Upper lobe of right lung (tissue), 1 donor: ENCODE data around the gene SLC22A2. TPM values are rescaled to one million over a fixed set of nuclear protein-coding genes. Genes with fewer than 3 reads are reported as not detected.

Experiments
- ATAC-seq: fragments of 200-7000 bp; cut with Tn5 transposase; one replicate; pipeline ENCODE4 v1.9.1; 2020; ENCODE audit warnings: mild to moderate bottlenecking, moderate library complexity
- DNase-seq: peaks from one replicate; pipeline ENCODE4 v3.0.0-alpha.2; 2020
- H3K27ac ChIP-seq: fragments of 200-600 bp; one replicate; pipeline ENCODE4 v1.8.0; 2022
- H3K27me3 ChIP-seq: fragments of 200-600 bp; one replicate; pipeline ENCODE4 v1.8.0; 2022; ENCODE audit warnings: mild to moderate bottlenecking
- H3K36me3 ChIP-seq: fragments of 200-600 bp; one replicate; pipeline ENCODE4 v1.8.0; 2022
- H3K4me1 ChIP-seq: fragments of 200-600 bp; one replicate; pipeline ENCODE4 v1.8.0; 2022
- H3K4me3 ChIP-seq: fragments of 200-600 bp; one replicate; pipeline ENCODE4 v1.8.0; 2022; ENCODE audit warnings: mild to moderate bottlenecking
- H3K9me3 ChIP-seq: fragments of 200-600 bp; one replicate; pipeline ENCODE4 v1.8.0; 2022
- intact Hi-C: fragments of 100-400 bp; cut with DNase I; formaldehyde crosslinking; loops from one replicate; pipeline ENCODE4 v1.11.0; 2022
- total RNA-seq: library from RNA; stranded (reverse); fragmentation: NEBNext Ultra II Directional; extraction: Animal tissue kit (Norgen Biotek cat#: 25700); gene quantifications from one replicate; pipeline ENCODE4 v1.2.1, GENCODE V29; 2021
- TF ChIP-seq, protein P1 (sequence below): fragments of 200-600 bp; IDR thresholded peaks from one replicate; pipeline ENCODE4 v1.8.0; 2022; ENCODE audit warnings: antibody characterized with exemption
- donor health status: DM: no; HTN: yes; CAD: no; lungs with severe emphysema.

Gene SLC22A2
- total RNA-seq, 1 donor from 2014 or later, result not detected

DNA sequence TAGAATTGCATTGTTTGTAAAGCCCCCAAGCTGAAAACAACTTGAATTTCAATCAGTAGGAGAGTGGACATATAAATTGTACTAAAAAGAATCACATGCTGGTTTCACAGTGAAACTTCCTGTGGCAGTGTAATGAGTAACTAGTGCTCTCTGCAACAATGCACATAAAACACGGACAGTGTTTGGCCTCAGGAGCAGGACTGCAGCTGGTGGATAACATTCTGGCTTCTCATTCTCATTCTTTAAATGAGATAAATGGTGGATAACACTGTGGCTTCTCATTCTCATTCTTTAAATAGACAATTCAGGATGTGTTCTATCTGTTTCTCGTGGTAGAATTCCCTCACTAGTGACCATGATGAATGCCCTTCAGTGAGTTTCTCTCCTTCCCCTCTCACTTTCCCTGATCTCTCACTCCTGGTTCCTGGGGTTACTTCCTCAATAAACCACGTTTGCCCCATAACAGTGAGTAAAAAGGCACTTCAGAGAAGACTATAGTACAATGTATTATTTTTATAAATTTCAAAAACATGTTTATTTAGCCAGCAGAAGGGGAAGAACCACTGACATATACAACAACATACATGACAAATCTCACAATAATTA lies 59.9 kb downstream of the SLC22A2 start:
- no peaks in the 10 kb centered on the region for H3K9me3 ChIP-seq
- TF ChIP-seq, protein P1, sequence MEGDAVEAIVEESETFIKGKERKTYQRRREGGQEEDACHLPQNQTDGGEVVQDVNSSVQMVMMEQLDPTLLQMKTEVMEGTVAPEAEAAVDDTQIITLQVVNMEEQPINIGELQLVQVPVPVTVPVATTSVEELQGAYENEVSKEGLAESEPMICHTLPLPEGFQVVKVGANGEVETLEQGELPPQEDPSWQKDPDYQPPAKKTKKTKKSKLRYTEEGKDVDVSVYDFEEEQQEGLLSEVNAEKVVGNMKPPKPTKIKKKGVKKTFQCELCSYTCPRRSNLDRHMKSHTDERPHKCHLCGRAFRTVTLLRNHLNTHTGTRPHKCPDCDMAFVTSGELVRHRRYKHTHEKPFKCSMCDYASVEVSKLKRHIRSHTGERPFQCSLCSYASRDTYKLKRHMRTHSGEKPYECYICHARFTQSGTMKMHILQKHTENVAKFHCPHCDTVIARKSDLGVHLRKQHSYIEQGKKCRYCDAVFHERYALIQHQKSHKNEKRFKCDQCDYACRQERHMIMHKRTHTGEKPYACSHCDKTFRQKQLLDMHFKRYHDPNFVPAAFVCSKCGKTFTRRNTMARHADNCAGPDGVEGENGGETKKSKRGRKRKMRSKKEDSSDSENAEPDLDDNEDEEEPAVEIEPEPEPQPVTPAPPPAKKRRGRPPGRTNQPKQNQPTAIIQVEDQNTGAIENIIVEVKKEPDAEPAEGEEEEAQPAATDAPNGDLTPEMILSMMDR, result no peak
- no peak overlapping the region for H3K4me3 ChIP-seq
- no peak for ATAC-seq
- H3K27me3 ChIP-seq, result no peaks in the 10 kb centered on the region
- no peaks in the 10 kb centered on the region for H3K36me3 ChIP-seq
- H3K4me1 ChIP-seq, result no peaks in the 10 kb centered on the region
- intact Hi-C loops, result no loop called here
- DNase-seq, result no peak
- no peak overlapping the region for H3K27ac ChIP-seq

DNA sequence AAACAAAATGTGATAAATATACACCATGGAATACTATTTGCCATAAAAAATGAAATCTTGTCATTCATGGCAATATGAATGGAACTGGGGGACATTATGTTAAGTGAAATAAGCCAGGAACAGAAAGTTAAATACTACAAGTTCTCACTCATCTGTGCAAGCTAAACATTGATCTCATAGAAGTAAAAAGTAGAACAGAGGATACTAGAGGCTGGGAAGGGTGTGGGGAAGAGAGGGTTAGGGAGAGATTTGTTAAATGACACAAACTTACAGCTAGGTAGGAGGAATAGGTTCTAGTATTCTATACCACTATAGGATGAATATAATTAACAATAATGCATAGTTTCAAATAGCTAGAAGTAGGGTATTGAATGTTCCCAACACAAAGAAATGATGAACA lies 61.0 kb downstream of the SLC22A2 start:
- Histone ChIP-seq H3K4me3 (no peak overlapping the region), H3K4me1 (no peaks in the 10 kb centered on the region), H3K36me3 (no peaks in the 10 kb centered on the region), H3K27ac (no peak overlapping the region), H3K9me3 (no peaks in the 10 kb centered on the region), H3K27me3 (no peaks in the 10 kb centered on the region)
- intact Hi-C loops, result no loop called here
- DNase-seq (no peak), ATAC-seq (no peak)
- TF ChIP-seq, protein P1, result no peak

DNA sequence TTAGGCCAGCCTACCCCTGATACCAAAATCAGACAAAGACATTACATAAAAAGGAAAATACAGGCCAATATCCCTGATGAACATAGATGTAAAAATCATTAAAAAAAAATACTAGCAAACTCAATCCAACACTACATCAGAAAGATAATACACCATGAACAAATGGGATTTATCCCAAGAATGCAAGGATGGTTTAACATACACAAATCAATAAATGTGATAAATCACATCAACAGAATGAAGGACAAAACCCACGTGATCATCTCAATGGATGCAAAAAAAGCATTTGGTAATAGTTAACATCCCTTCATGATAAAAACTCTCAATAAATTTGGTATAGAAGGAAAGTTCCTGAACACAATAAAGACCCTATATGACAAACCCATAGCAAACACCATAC lies 63.8 kb downstream of the SLC22A2 start:
- Histone ChIP-seq H3K27me3 (no peaks in the 10 kb centered on the region), H3K9me3 (no peaks in the 10 kb centered on the region), H3K27ac (no peak overlapping the region), H3K36me3 (no peaks in the 10 kb centered on the region), H3K4me1 (no peaks in the 10 kb centered on the region), H3K4me3 (no peak overlapping the region)
- DNase-seq (no peak), ATAC-seq (no peak)
- intact Hi-C loops, result no loop called here
- TF ChIP-seq, protein P1, result no peak

DNA sequence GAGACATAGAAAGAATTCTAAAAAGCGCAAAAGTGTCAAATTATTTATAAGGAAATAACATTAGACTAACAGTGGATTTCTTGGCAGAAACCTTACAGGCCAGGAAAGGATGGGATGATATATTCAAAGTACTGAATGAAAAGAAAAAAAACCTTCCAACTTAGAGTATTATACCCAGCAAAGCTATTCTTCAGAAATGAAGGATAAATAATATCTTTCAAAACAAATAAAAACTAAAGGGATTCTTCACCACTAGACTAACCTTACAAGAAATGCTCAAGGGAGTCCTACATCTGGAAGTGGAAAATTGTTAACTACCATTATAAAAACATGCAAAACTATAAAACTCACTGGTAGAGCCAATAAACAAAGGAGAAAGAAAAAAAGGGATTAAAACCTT lies 65.8 kb downstream of the SLC22A2 start:
- no peaks in the 10 kb centered on the region for H3K4me1 ChIP-seq
- H3K4me3 ChIP-seq, result no peak overlapping the region
- no peaks in the 10 kb centered on the region for H3K27me3 ChIP-seq
- H3K9me3 ChIP-seq, result no peaks in the 10 kb centered on the region
- DNase-seq (no peak), ATAC-seq (no peak)
- H3K36me3 ChIP-seq, result no peaks in the 10 kb centered on the region
- TF ChIP-seq, protein P1, result no peak
- intact Hi-C loops, result no loop called here
- no peak overlapping the region for H3K27ac ChIP-seq

DNA sequence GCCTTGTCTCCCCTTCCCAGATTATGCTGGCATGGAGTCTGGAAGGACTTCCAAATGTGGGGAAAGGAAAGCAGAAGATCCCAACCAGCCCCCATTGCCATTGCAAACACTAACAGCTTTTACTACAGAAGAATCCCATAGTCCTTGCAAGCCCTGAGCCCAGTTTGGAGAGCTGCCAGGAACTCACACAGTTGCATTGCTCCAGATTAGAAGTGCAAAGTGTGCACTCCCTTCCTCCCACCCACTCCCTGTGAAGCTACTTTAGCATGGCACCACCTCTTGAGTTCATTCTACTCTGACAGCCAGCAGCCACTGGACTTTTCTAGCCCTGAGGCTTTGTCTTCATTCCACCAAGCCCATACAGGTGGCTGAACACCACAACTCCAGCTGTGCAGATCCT lies 67.6 kb downstream of the SLC22A2 start:
- Histone ChIP-seq H3K4me3 (no peak overlapping the region), H3K9me3 (no peaks in the 10 kb centered on the region), H3K27ac (no peak overlapping the region), H3K4me1 (no peaks in the 10 kb centered on the region), H3K27me3 (no peaks in the 10 kb centered on the region), H3K36me3 (no peaks in the 10 kb centered on the region)
- ATAC-seq (no peak), DNase-seq (no peak)
- intact Hi-C loops, result no loop called here
- TF ChIP-seq, protein P1, result no peak

DNA sequence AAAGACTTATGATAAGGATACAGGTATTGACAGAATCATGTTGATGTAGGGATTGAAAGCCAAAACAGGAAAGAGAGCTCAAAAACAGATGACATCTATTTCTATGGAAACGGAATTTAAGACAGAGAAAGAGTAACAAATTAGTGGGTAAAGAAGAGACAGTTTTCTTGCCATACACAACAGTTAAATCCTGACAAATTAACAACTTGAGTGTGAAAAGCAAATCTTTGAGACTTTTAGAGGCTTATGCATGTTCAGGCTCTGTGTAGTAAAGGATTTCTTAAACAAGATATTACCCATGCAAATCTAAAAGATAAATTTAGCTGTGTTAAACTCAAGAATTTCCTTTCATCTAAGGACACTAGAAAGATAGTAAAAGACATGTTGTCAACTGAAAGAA lies 68.5 kb downstream of the SLC22A2 start:
- H3K9me3 ChIP-seq, result no peaks in the 10 kb centered on the region
- intact Hi-C loops, result no loop called here
- no peak overlapping the region for H3K27ac ChIP-seq
- H3K4me3 ChIP-seq, result no peak overlapping the region
- ATAC-seq (no peak), DNase-seq (no peak)
- no peaks in the 10 kb centered on the region for H3K27me3 ChIP-seq
- TF ChIP-seq, protein P1, result no peak
- no peaks in the 10 kb centered on the region for H3K4me1 ChIP-seq
- H3K36me3 ChIP-seq, result no peaks in the 10 kb centered on the region
